BLaER1 treated with 17β-estradiol and CSF1 and Interleukin-3, amounts not matched to agents 10 nM and 100 nM (cell line): Measurements from ENCODE around the gene PCNT.

Experiments
- H3K27ac ChIP-seq, 11 experiments: shearing (Covaris generic); formaldehyde crosslinking; 2 replicates each; pipeline ENCODE4 v1.8.1; 2022
- H3K27me3 ChIP-seq, 11 experiments: shearing (Covaris generic); formaldehyde crosslinking; 2 replicates each; pipeline ENCODE4 v1.8.1; 2022
- H3K36me3 ChIP-seq, 11 experiments: shearing (Covaris generic); formaldehyde crosslinking; 2 replicates each; pipeline ENCODE4 v1.8.1; 2022
- H3K4me1 ChIP-seq, 10 experiments: shearing (Covaris generic); formaldehyde crosslinking; 2 replicates each; pipeline ENCODE4 v1.8.1; 2022
- H3K4me2 ChIP-seq, 11 experiments: shearing (Covaris generic); formaldehyde crosslinking; 2 replicates each; pipeline ENCODE4 v1.8.1; 2022
- H3K4me3 ChIP-seq, 10 experiments: shearing (Covaris generic); formaldehyde crosslinking; 2 replicates each; pipeline ENCODE4 v1.8.1; 2022
- H3K9ac ChIP-seq, 11 experiments: shearing (Covaris generic); formaldehyde crosslinking; 2 replicates each; pipeline ENCODE4 v1.8.1; 2022
- H3K9me3 ChIP-seq, 11 experiments: shearing (Covaris generic); formaldehyde crosslinking; replicated peaks in 1 of 11; 2 replicates each; pipeline ENCODE4 v1.8.1; 2022
- H4K20me1 ChIP-seq, 11 experiments: shearing (Covaris generic); formaldehyde crosslinking; 2 replicates each; pipeline ENCODE4 v1.8.1; 2022
- Cebpa-rat ChIP-seq, 11 experiments: shearing (Covaris generic); IDR thresholded peaks; 2 replicates each; pipeline ENCODE4 v1.8.1; 2022

Gene PCNT

GRCh38 chr21:46286648-46287002 is 37.3 kb upstream of the PCNT start:
- Histone ChIP-seq H3K27me3 (no peaks in the 10 kb centered on the region), H3K27ac (peak overlapping the region; percentile 86 to 99 (median 97); a peak in 20 of 22 replicates), H3K4me3 (peak overlapping the region; percentile 73 to 99 (median 92)), H4K20me1 (peaks cover 10 to 39% (median 33%) of the 10 kb centered on the region in 11 experiments; a peak in 19 of 22 replicates), H3K9ac (peak overlapping the region; percentile 88 to 100 (median 97)), H3K4me1 (peaks cover 49 to 71% (median 62%) of the 10 kb centered on the region in 10 experiments), H3K36me3 (peaks cover 26 to 39% (median 35%) of the 10 kb centered on the region in 11 experiments), H3K9me3 (peaks cover 0 to 4% (median 2%) of the 10 kb centered on the region in 11 experiments; a peak in 15 of 22 replicates), H3K4me2 (peak overlapping the region; percentile 78 to 93 (median 89))
- TF ChIP-seq Cebpa-rat (IDR thresholded peaks at IDR 0.05), result no peak

- Histone ChIP-seq H3K9me3 (peaks cover 0 to 13% (median 11%) of the 10 kb centered on the region in 11 experiments; a peak in 18 of 22 replicates), H3K27me3 (no peaks in the 10 kb centered on the region), H3K27ac (peak overlapping the region in 8 of 11 experiments; percentile 93 to 99 (median 97); a peak in 11 of 22 replicates), H3K9ac (peak overlapping the region; percentile 88 to 100 (median 97); a peak in 18 of 22 replicates), H4K20me1 (peaks cover 5 to 30% (median 24%) of the 10 kb centered on the region in 11 experiments; a peak in 17 of 22 replicates), H3K36me3 (peaks cover 24 to 37% (median 33%) of the 10 kb centered on the region in 11 experiments), H3K4me2 (peak overlapping the region; percentile 78 to 93 (median 89)), H3K4me1 (peaks cover 43 to 62% (median 54%) of the 10 kb centered on the region in 10 experiments), H3K4me3 (peak overlapping the region; percentile 73 to 99 (median 92); a peak in 15 of 20 replicates)
- no peak for TF ChIP-seq Cebpa-rat (IDR thresholded peaks at IDR 0.05)
Observed at GRCh38 chr21:46287541-46287940, 36.4 kb upstream of the PCNT start.

- no peak overlapping the region for H3K4me3 ChIP-seq
- peaks cover 23 to 42% (median 35%) of the 10 kb centered on the region in 10 experiments for H3K4me1 ChIP-seq
- no peak for TF ChIP-seq Cebpa-rat (IDR thresholded peaks at IDR 0.05)
- H4K20me1 ChIP-seq, result peaks cover 0 to 8% (median 4%) of the 10 kb centered on the region in 11 experiments; a peak in 13 of 22 replicates
- no peak overlapping the region; a peak in 1 of 22 replicates for H3K9ac ChIP-seq
- no peak overlapping the region for H3K27ac ChIP-seq
- H3K4me2 ChIP-seq, result peak overlapping the region in 4 of 11 experiments; percentile 13 to 34 (median 26); a peak in 2 of 22 replicates
- H3K9me3 ChIP-seq, result peaks cover 0 to 13% (median 11%) of the 10 kb centered on the region in 11 experiments; a peak in 18 of 22 replicates
- no peaks in the 10 kb centered on the region for H3K27me3 ChIP-seq
- peaks cover 10 to 15% (median 14%) of the 10 kb centered on the region in 11 experiments; a peak in 21 of 22 replicates for H3K36me3 ChIP-seq
Observed at GRCh38 chr21:46289655-46290179, 34.2 kb upstream of the PCNT start.

GRCh38 chr21:46291561-46291960 is 32.4 kb upstream of the PCNT start:
- H3K9ac ChIP-seq, result no peak overlapping the region
- H3K4me1 ChIP-seq, result peaks cover 27 to 45% (median 39%) of the 10 kb centered on the region in 10 experiments
- H3K4me3 ChIP-seq, result no peak overlapping the region
- H3K27ac ChIP-seq, result no peak overlapping the region
- H3K9me3 ChIP-seq, result peaks cover 0 to 13% (median 11%) of the 10 kb centered on the region in 11 experiments; a peak in 18 of 22 replicates
- H3K27me3 ChIP-seq, result no peaks in the 10 kb centered on the region
- H3K4me2 ChIP-seq, result peak overlapping the region in 3 of 11 experiments; percentile 6 to 19 (median 16); a peak in 1 of 22 replicates
- peaks cover 10 to 14% (median 13%) of the 10 kb centered on the region in 11 experiments; a peak in 21 of 22 replicates for H3K36me3 ChIP-seq
- TF ChIP-seq Cebpa-rat (IDR thresholded peaks at IDR 0.05), result no peak
- no peaks in the 10 kb centered on the region for H4K20me1 ChIP-seq

GRCh38 chr21:46294647-46295176 is 29.2 kb upstream of the PCNT start:
- Histone ChIP-seq H3K9ac (peak overlapping the region in 8 of 11 experiments; percentile 14 to 49 (median 31); a peak in 6 of 22 replicates), H4K20me1 (peaks cover 0 to 6% (median 0%) of the 10 kb centered on the region in 11 experiments; a peak in 2 of 22 replicates), H3K9me3 (peaks cover 0 to 13% (median 11%) of the 10 kb centered on the region in 11 experiments; a peak in 18 of 22 replicates), H3K4me1 (peaks cover 11 to 41% (median 33%) of the 10 kb centered on the region in 10 experiments), H3K4me2 (peak overlapping the region; percentile 49 to 79 (median 73)), H3K36me3 (peaks cover 10 to 30% (median 22%) of the 10 kb centered on the region in 11 experiments), H3K27me3 (peaks cover 0 to 11% (median 8%) of the 10 kb centered on the region in 11 experiments; a peak in 9 of 22 replicates), H3K27ac (peak overlapping the region in 9 of 11 experiments; percentile 18 to 70 (median 58); a peak in 15 of 22 replicates), H3K4me3 (no peak overlapping the region)
- no peak for TF ChIP-seq Cebpa-rat (IDR thresholded peaks at IDR 0.05)

GRCh38 chr21:46295177-46295770 is 28.7 kb upstream of the PCNT start:
- Histone ChIP-seq H3K4me3 (no peak overlapping the region), H3K9ac (peak overlapping the region in 8 of 11 experiments; percentile 14 to 49 (median 31); a peak in 7 of 22 replicates), H3K4me2 (peak overlapping the region; percentile 49 to 79 (median 73)), H3K9me3 (peaks cover 0 to 13% (median 11%) of the 10 kb centered on the region in 11 experiments; a peak in 18 of 22 replicates), H3K27me3 (peaks cover 0 to 11% (median 8%) of the 10 kb centered on the region in 11 experiments; a peak in 9 of 22 replicates), H3K36me3 (peaks cover 10 to 35% (median 27%) of the 10 kb centered on the region in 11 experiments), H4K20me1 (peaks cover 0 to 8% (median 0%) of the 10 kb centered on the region in 11 experiments; a peak in 2 of 22 replicates), H3K4me1 (peaks cover 11 to 36% (median 31%) of the 10 kb centered on the region in 10 experiments), H3K27ac (peak overlapping the region in 9 of 11 experiments; percentile 18 to 70 (median 58); a peak in 15 of 22 replicates)
- no peak for TF ChIP-seq Cebpa-rat (IDR thresholded peaks at IDR 0.05)

GRCh38 chr21:46295996-46296752 is 27.8 kb upstream of the PCNT start:
- H3K4me2 ChIP-seq, result peak overlapping the region in 2 of 11 experiments; percentile 9 to 52; a peak in 1 of 22 replicates
- H3K27me3 ChIP-seq, result peaks cover 0 to 11% (median 8%) of the 10 kb centered on the region in 11 experiments; a peak in 9 of 22 replicates
- no peak overlapping the region for H3K27ac ChIP-seq
- no peak overlapping the region for H3K9ac ChIP-seq
- peaks cover 10 to 43% (median 36%) of the 10 kb centered on the region in 11 experiments for H3K36me3 ChIP-seq
- peaks cover 0 to 13% (median 11%) of the 10 kb centered on the region in 11 experiments; a peak in 18 of 22 replicates for H3K9me3 ChIP-seq
- H4K20me1 ChIP-seq, result peaks cover 0 to 10% (median 0%) of the 10 kb centered on the region in 11 experiments; a peak in 4 of 22 replicates
- H3K4me1 ChIP-seq, result peaks cover 11 to 27% (median 24%) of the 10 kb centered on the region in 10 experiments
- H3K4me3 ChIP-seq, result no peak overlapping the region
- TF ChIP-seq Cebpa-rat (IDR thresholded peaks at IDR 0.05), result no peak
